Natural killer cell treated with Interleukin-12 subunit alpha and Interleukin-12 subunit beta and Interleukin-15 and Interleukin-18, amount 100 ng/mL, for 72 hours (primary cell): ENCODE measurements around the gene SLC16A3. TPM values are rescaled to one million over a fixed set of nuclear protein-coding genes. Genes with fewer than 3 reads are reported as not detected.

ENCODE experiments used
- ATAC-seq, 2 donors: fragments of 150-1000 bp; cut with Tn5 transposase in 1 of 2; sonication (Bioruptor Pico), chemical (Tn5 transposase) in 1 of 2; 2 replicates each; pipeline ENCODE4 v1.10.0; 2021
- DNase-seq: peaks from one replicate; pipeline ENCODE4 v3.0.0; 2022; ENCODE audit warnings: low spot score
- H3K27ac Mint-ChIP-seq, 2 donors: 1 replicate in 1 of 2; 2 replicates in 1 of 2; pipeline ENCODE4 v1.8.0; 2022; ENCODE audit warnings: mixed read lengths in 2 of 2, mild to moderate bottlenecking in 1 of 2, moderate library complexity in 1 of 2
- H3K27me3 Mint-ChIP-seq, 2 donors: 1 replicate in 1 of 2; 2 replicates in 1 of 2; pipeline ENCODE4 v1.8.0; 2022; ENCODE audit warnings: mixed read lengths in 2 of 2
- H3K36me3 Mint-ChIP-seq: one replicate; pipeline ENCODE4 v1.8.0; 2022; ENCODE audit warnings: mixed read lengths
- H3K4me1 Mint-ChIP-seq, 2 donors: 1 replicate in 1 of 2; 2 replicates in 1 of 2; pipeline ENCODE4 v1.8.0; 2022; ENCODE audit warnings: low read depth in 2 of 2, mixed read lengths in 2 of 2, mild to moderate bottlenecking in 1 of 2
- H3K4me3 Mint-ChIP-seq: one replicate; pipeline ENCODE4 v1.8.0; 2022; ENCODE audit warnings: mixed read lengths
- H3K9me3 Mint-ChIP-seq: 2 replicates; pipeline ENCODE4 v1.8.0; 2022; ENCODE audit warnings: mixed read lengths
- total RNA-seq, 2 donors: library from RNA; stranded (reverse); gene quantifications; one replicate each; pipeline ENCODE4 v1.2.3, GENCODE V29; 2022

SLC16A3 gene
- total RNA-seq, 2 donors from 2014 or later: 241 to 534 TPM

DNA sequence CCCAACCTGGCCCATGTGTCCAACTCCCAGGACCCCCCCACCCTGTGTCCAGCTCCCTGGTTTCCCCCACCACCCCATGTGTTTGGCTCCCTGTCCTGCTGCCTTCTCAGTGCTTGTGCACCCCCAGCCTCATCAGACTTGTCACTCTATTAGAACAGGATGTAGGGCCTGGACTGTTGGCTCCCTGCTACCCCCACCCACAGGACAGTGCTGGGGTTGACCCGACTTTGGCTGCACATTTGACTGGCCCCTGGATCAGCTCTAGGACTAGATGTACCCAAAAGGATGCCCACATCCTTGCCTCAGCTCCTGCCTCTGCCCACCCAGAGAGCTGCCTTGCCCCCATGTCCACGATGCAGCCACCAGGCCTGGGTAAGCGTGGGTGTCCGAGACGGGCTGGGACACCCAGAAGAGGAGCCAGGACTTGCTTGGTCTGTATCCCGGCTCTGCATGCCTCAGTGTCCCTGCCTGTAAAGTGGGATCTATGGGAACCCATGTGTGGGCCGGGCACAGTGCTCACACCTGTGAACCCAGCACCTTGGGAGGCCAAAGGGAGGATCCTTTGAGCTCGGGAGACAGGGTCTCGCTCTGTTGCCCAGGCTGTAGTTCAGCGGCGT is 14.7 kb upstream of the SLC16A3 start:
- no peak for DNase-seq
- Mint-ChIP-seq H3K27ac (peak overlapping the region; percentile 78 to 92), H3K36me3 (no peaks in the 10 kb centered on the region), H3K4me3 (peak overlapping the region; percentile 86), H3K9me3 (no peaks in the 10 kb centered on the region), H3K27me3 (no peaks in the 10 kb centered on the region), H3K4me1 (peaks cover 47 to 48% of the 10 kb centered on the region in 2 donors)
- ATAC-seq: no peak

- Mint-ChIP-seq H3K27me3 (no peaks in the 10 kb centered on the region), H3K9me3 (no peaks in the 10 kb centered on the region), H3K27ac (peak overlapping the region; percentile 92 to 93), H3K4me1 (peaks cover 40 to 41% of the 10 kb centered on the region in 2 donors), H3K36me3 (no peaks in the 10 kb centered on the region), H3K4me3 (peak overlapping the region; percentile 68)
- ATAC-seq (no peak), DNase-seq (no peak)
Measured at GRCh38 chr17:82215095-82215971, 13.5 kb upstream of the SLC16A3 start.

DNA sequence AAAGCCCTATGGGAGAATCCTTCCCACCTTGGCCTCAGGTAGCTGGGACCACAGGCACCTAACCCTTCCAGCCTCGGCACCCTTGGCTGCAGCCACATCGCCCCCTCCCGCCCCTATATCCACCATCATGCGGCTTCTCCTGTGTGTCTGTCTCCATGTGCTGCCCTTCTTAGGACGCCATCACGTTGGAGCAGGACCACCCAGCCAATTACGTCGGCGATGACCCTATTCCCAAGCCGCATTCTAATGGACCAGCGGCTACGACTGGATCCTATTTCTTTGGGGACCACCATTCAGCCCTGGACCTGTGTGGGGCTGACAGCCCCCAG is 12.9 kb upstream of the SLC16A3 start:
- H3K9me3 Mint-ChIP-seq: no peaks in the 10 kb centered on the region
- peak overlapping the region; percentile 91 to 93 for H3K27ac Mint-ChIP-seq
- ATAC-seq (no peak), DNase-seq (no peak)
- H3K27me3 Mint-ChIP-seq: no peaks in the 10 kb centered on the region
- H3K4me1 Mint-ChIP-seq: peaks cover 40 to 41% of the 10 kb centered on the region in 2 donors
- H3K4me3 Mint-ChIP-seq: peak overlapping the region; percentile 68
- H3K36me3 Mint-ChIP-seq: no peaks in the 10 kb centered on the region

DNA sequence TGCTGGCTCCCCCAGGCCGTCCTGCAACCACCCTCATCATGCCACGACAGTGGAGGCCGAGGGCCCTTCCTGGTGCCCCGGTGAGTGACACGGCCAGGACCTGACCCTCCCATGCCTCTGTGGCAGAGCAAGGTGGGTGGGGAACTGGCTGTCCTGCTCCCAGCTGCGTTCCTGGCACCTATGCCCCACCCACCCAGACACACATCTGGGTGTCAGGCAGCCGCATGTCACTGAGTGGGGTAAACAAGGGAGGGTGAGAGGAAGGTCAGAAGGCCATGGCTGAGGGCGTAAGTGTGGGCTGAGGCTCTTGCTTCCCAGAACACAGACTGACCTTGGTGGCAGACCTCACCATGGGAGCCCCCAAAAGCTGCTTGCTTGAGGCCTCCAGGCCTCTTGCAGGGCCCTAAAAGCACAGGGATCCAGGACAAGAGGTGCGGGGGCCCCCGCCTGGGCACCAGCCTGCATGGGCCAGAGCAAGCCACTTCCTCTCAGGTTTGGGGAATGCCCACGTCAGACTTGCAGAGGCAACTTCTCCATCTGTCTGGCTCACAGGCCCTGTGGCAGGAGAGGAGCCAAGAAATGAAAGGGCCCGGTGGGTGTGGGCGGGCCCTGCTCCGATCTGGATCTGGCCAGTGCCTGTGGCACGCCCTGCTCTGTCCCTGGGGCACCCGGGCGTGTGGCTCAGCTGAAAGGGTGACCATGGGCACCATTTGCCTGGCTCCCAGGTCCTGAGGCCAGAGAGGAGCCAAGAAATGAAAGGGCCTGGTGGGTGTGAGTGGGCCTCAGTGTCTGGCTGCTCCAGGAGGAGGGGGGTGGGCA is 12.3 kb upstream of the SLC16A3 start:
- no peaks in the 10 kb centered on the region for H3K9me3 Mint-ChIP-seq
- DNase-seq: peak; percentile 87
- H3K4me3 Mint-ChIP-seq: peak overlapping the region; percentile 68
- peaks cover 41 to 43% of the 10 kb centered on the region in 2 donors for H3K4me1 Mint-ChIP-seq
- H3K27ac Mint-ChIP-seq: peak overlapping the region; percentile 91 to 93
- H3K36me3 Mint-ChIP-seq: no peaks in the 10 kb centered on the region
- peak; percentile 64 to 68 for ATAC-seq
- H3K27me3 Mint-ChIP-seq: no peaks in the 10 kb centered on the region

DNA sequence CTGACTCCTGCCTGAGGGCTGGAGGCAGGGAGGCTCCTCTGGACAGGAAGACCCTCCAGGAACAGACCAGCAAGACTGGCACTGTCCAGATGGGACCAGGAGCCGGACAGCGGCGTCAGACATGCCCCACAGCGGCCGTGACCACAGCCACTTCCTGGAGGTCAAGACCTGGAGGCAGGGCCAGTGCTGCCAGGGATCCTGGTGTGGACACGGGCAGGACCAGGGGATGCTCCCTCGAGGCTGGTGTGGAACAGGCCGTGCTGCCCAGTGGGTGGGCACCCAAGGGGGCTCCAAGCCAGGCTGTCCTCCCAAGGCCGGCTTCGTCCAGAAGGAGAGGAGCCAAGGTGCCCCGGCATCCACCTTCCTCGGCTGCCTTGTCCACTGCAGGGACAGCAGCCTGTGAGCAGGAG is 11.7 kb upstream of the SLC16A3 start:
- Mint-ChIP-seq H3K4me1 (peaks cover 38 to 41% of the 10 kb centered on the region in 2 donors), H3K27ac (peak overlapping the region; percentile 91 to 93), H3K27me3 (no peaks in the 10 kb centered on the region), H3K9me3 (no peaks in the 10 kb centered on the region), H3K36me3 (no peaks in the 10 kb centered on the region), H3K4me3 (peak overlapping the region; percentile 68)
- DNase-seq (no peak), ATAC-seq (peak in 1 of 2 donors; percentile 1)

DNA sequence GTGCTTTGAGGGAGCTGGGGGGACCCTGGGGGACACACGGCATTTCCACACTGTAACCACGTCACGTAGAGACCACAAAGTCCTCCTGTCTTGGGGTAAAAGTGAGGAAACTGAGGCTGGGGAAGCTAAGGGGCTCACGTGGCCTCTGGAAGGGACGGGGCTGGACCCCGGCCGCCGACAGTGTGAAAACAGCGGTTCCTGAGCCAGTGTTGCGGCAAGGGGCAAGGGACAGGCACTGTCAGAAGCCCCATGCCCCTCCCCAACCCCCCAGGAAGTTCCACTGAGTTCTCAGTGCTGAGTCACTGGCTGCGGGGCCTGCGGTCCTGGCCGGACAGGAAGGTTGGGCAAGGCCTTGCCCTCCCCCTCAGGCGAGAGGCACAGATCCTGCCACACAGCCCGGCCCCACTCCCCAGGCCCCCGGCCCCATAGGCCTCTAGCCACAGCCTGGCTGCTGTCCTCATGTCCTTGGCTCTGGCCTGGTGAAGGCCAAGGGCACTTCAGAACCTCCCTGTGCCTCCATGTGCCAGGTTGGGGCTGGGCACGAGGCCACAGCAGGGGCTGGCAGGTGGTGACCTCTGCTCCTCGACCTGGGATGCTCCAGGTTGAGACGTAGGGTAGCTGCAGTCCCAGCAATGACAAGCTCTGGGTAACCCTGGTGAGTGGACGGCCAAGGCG is 11.2 kb upstream of the SLC16A3 start:
- Mint-ChIP-seq H3K4me3 (peak overlapping the region; percentile 68), H3K27ac (peak overlapping the region; percentile 91 to 93), H3K9me3 (no peaks in the 10 kb centered on the region), H3K4me1 (peaks cover 38 to 41% of the 10 kb centered on the region in 2 donors), H3K36me3 (no peaks in the 10 kb centered on the region), H3K27me3 (no peaks in the 10 kb centered on the region)
- peak; percentile 73 to 75 for ATAC-seq
- peak; percentile 95 for DNase-seq

DNA sequence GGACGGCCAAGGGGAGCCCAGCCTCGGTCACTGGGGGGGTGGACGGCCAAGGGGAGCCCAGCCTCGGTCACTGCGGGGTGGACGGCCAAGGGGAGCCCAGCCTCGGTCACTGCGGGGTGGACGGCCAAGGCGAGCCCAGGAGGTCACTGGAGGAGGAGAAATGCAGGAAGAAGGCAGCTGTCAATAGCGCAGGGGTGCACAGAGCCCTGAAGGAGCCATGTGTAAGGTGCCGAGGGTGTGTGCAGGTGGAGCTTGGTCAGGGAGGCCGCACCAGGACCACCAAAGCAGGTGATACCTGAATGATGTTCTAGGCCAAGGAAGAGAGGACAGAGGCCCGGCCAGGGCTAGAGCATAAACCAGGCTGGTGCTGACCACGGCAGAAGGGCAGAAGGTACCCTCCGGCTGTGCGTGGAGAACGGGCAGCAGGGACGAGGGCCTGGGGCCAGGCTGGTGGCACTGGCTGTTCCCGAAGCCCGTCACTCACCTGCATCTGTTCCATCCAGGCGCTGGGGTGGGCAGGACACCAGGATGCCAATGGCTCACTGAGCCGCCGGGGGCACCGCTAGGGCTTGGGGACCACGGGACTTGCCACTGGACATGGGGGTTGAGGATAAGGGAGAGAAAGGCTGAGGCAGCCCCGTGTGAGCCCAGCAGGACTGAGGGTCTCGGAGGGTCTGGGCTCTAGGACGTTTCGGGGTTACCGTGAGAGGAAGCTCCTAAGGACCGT is 10.3 kb upstream of the SLC16A3 start:
- peak overlapping the region; percentile 91 to 93 for H3K27ac Mint-ChIP-seq
- ATAC-seq: no peak
- no peaks in the 10 kb centered on the region for H3K27me3 Mint-ChIP-seq
- H3K36me3 Mint-ChIP-seq: no peaks in the 10 kb centered on the region
- peak overlapping the region; percentile 20 for H3K4me3 Mint-ChIP-seq
- peaks cover 37 to 38% of the 10 kb centered on the region in 2 donors for H3K4me1 Mint-ChIP-seq
- H3K9me3 Mint-ChIP-seq: no peaks in the 10 kb centered on the region
- DNase-seq: no peak

- H3K4me3 Mint-ChIP-seq: peak overlapping the region; percentile 20
- ATAC-seq (no peak), DNase-seq (no peak)
- H3K4me1 Mint-ChIP-seq: peaks cover 33 to 35% of the 10 kb centered on the region in 2 donors
- H3K27ac Mint-ChIP-seq: peak overlapping the region; percentile 91 to 93
- H3K36me3 Mint-ChIP-seq: no peaks in the 10 kb centered on the region
- no peaks in the 10 kb centered on the region for H3K27me3 Mint-ChIP-seq
- no peaks in the 10 kb centered on the region for H3K9me3 Mint-ChIP-seq
Measured at GRCh38 chr17:82219083-82219482, 9.8 kb upstream of the SLC16A3 start.

- H3K27me3 Mint-ChIP-seq: no peaks in the 10 kb centered on the region
- peaks cover 25 to 29% of the 10 kb centered on the region in 2 donors for H3K4me1 Mint-ChIP-seq
- no peak overlapping the region for H3K27ac Mint-ChIP-seq
- no peak for DNase-seq
- ATAC-seq: no peak
- no peaks in the 10 kb centered on the region for H3K36me3 Mint-ChIP-seq
- H3K9me3 Mint-ChIP-seq: no peaks in the 10 kb centered on the region
- H3K4me3 Mint-ChIP-seq: no peak overlapping the region
Measured at GRCh38 chr17:82219753-82220709, 8.8 kb upstream of the SLC16A3 start.

DNA sequence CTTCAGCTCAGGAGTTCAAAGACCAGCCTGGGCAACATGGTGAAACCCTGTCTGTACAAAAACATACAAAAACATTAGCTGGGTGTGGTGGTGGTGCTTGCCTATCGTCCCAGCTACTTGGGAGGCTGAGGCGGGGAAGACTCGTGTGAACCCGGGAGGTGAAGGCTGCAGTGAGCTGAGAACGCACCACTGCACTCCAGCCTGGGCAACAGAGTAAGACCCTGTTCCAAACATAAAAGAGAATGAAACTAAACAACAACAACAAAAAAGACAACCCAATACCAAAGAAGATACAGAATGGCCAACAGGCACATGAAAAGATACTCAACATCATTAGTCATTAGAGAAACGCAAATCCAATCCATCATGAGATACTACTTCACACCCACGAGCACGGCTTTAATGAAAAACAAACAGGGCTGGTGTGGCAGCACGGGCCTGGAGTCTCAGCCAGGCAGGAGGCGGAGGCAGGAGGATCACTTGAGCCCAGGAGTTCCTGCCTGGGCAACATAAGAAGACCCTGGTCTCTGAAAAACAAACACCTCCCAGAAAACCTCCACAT is 7.4 kb upstream of the SLC16A3 start:
- no peaks in the 10 kb centered on the region for H3K36me3 Mint-ChIP-seq
- peak overlapping the region; percentile 9 to 43 for H3K27ac Mint-ChIP-seq
- ATAC-seq (no peak), DNase-seq (no peak)
- H3K27me3 Mint-ChIP-seq: no peaks in the 10 kb centered on the region
- no peak overlapping the region for H3K4me3 Mint-ChIP-seq
- no peaks in the 10 kb centered on the region for H3K9me3 Mint-ChIP-seq
- peaks cover 17 to 20% of the 10 kb centered on the region in 2 donors for H3K4me1 Mint-ChIP-seq

DNA sequence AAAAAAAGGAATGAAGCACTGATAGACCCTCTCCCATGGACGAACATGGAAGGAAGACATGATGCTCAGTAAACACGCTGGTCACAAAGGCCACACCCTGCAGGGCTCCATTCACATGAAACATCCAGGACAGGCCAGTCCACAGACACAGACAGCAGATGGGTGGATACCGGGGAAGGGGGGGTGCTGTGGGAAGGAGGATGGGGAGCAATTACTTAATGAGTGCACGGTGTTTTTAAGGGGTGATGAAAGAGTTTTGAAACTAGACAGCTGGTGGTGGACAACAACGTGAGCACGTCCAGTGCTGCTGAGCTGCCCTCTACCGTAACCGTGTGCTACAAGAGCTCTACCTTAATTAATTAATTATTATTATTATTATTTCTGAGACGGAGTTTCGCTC is 6.0 kb upstream of the SLC16A3 start:
- Mint-ChIP-seq H3K27ac (no peak overlapping the region), H3K4me3 (no peak overlapping the region), H3K36me3 (no peaks in the 10 kb centered on the region), H3K27me3 (no peaks in the 10 kb centered on the region), H3K4me1 (peaks cover 11 to 18% of the 10 kb centered on the region in 2 donors), H3K9me3 (no peaks in the 10 kb centered on the region)
- DNase-seq (no peak), ATAC-seq (no peak)

- peaks cover 10 to 14% of the 10 kb centered on the region in 2 donors for H3K4me1 Mint-ChIP-seq
- no peak overlapping the region for H3K4me3 Mint-ChIP-seq
- H3K36me3 Mint-ChIP-seq: no peaks in the 10 kb centered on the region
- no peak for DNase-seq
- H3K9me3 Mint-ChIP-seq: no peaks in the 10 kb centered on the region
- H3K27ac Mint-ChIP-seq: no peak overlapping the region
- no peak for ATAC-seq
- no peaks in the 10 kb centered on the region for H3K27me3 Mint-ChIP-seq
Measured at GRCh38 chr17:82223517-82223916, 5.3 kb upstream of the SLC16A3 start.
